ENCODE data around the gene FARSB.

DNA sequence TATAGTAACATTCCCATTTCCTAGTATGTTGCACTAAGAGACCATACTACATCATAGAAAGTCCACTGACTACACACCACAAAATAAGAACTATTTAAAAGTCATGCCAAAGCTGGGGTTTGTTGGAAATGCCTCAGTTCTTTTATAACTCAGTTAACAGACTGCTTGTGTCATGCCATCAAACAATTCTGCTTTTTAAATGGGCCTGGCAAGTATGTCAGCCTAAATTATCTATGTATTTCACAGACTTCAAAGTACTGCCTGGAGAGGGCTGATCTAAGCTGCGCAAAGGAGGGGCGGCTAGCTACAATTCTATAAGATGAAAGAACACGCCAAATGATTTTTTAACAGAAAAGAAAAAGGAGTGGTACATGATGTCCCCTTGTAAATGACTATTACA, 49.6 kb downstream of the FARSB start:
- no peak for TF ChIP-seq EZH2phosphoT487 (IDR thresholded peaks at IDR 0.05; ENCODE audit: low read depth)
- TF ChIP-seq, protein P1, sequence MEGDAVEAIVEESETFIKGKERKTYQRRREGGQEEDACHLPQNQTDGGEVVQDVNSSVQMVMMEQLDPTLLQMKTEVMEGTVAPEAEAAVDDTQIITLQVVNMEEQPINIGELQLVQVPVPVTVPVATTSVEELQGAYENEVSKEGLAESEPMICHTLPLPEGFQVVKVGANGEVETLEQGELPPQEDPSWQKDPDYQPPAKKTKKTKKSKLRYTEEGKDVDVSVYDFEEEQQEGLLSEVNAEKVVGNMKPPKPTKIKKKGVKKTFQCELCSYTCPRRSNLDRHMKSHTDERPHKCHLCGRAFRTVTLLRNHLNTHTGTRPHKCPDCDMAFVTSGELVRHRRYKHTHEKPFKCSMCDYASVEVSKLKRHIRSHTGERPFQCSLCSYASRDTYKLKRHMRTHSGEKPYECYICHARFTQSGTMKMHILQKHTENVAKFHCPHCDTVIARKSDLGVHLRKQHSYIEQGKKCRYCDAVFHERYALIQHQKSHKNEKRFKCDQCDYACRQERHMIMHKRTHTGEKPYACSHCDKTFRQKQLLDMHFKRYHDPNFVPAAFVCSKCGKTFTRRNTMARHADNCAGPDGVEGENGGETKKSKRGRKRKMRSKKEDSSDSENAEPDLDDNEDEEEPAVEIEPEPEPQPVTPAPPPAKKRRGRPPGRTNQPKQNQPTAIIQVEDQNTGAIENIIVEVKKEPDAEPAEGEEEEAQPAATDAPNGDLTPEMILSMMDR (IDR thresholded peaks at IDR 0.05; ENCODE audit: low read depth, low read length) = no peak
